ENCODE measurements around the gene VAV3. TPM values are rescaled to one million over a fixed set of nuclear protein-coding genes. Genes with fewer than 3 reads are reported as not detected.
A peak's percentile ranks its signal among the peaks of the same experiment; 100 is the strongest.

The VAV3 gene
- total and polyA plus RNA-seq, 9 of the 15 experiments (the other 6 are each of a cell fraction or from before 2014, with no cell fraction given): not detected

DNA sequence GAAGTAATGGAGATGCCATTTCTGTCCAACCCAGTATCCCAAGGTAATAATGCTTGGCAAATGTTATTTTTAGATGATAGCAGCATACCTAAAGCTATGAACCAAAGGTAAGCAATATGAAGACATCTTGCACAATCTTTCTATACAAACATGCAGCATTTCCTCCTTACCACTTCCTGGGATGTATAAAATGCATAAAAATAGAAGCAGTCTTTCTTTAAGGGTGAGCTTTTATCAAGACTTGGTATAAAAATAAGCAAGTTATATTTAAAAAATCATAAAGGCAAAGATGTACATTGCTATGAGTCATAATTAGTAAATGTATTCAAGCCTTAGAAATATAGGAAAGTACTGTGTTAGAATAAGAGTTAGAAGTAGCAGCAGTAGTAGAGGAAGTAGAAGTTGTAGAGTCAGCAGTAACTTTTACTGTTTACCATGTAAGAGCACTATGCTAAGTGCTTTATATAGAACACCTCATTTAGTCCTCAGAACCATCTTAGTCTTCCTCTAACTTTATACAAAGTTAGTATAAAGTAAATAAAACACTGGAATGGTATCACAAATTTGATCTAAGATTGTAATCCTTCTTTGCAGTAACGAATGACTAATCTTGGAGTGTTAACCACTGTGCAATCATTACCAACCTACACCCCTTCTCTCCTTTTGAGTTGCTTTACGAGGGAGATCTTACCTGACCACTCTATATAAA, 371.3 kb downstream of the VAV3 start:
- no peaks in the 10 kb centered on the region for H3K36me3 ChIP-seq (ENCODE audit: control insufficient read depth, insufficient read depth, low read length)
- no peak overlapping the region for H3K9ac ChIP-seq (ENCODE audit: insufficient read depth in 1 of 2, low read depth in 2 of 2, low read length in 2 of 2)
- intact Hi-C loops (cut with micrococcal nuclease) (no loop called here), in situ Hi-C loops (cut with MboI) (no loop called here)
- ChIA-PET CTCF (ENCODE audit: low intra/inter-chr PET ratio) (no interaction called here), POLR2A (no interaction called here)
- no peaks in the 10 kb centered on the region for H3K9me3 ChIP-seq (replicated peaks; ENCODE audit: control insufficient read depth, insufficient read depth, low read depth, low read length)
- ATAC-seq (no peak), FAIRE-seq (no peak), DNase-seq (ENCODE audit: extremely low read depth in 1 of 4, low spot score in 3 of 4) (no peak)
- WGBS (ENCODE audit: insufficient coverage, low coverage, missing lambda C conversion rate): 2% methylated on average over 2 of the region's 2 CpGs
- no peak overlapping the region for H3K4me2 ChIP-seq (ENCODE audit: insufficient read depth, low read length)
- H3K4me3 ChIP-seq: no peak overlapping the region
- H3K4me1 ChIP-seq (replicated peaks in 1 of 2; ENCODE audit: control insufficient read depth in 2 of 2, insufficient read depth in 2 of 2, low read length in 2 of 2): no peaks in the 10 kb centered on the region
- no peaks in the 10 kb centered on the region for H3K79me2 ChIP-seq (ENCODE audit: control insufficient read depth, insufficient read depth, low read length)
- no peak overlapping the region for H2AFZ ChIP-seq (ENCODE audit: low read depth, low read length)
- H4K20me1 ChIP-seq (replicated peaks; ENCODE audit: control insufficient read depth, insufficient read depth, low read length): no peaks in the 10 kb centered on the region
- no TSS peak for BruUV-seq (replicated peaks)
- H3K9me1 ChIP-seq (ENCODE audit: control insufficient read depth, insufficient read depth, low read length): no peaks in the 10 kb centered on the region
- H3K27me3 ChIP-seq (ENCODE audit: control insufficient read depth in 2 of 2, insufficient read depth in 2 of 2, low read length in 2 of 2): no peaks in the 10 kb centered on the region
- no peak overlapping the region for H3K27ac ChIP-seq (ENCODE audit: extremely low read depth, low read depth, low read length)
- TF ChIP-seq BACH1 (tag; IDR thresholded peaks at IDR 0.05) (no peak), ZNF316 (IDR thresholded peaks at IDR 0.05) (peak; percentile 8; the same call in 1 of the 2 replicates)

DNA sequence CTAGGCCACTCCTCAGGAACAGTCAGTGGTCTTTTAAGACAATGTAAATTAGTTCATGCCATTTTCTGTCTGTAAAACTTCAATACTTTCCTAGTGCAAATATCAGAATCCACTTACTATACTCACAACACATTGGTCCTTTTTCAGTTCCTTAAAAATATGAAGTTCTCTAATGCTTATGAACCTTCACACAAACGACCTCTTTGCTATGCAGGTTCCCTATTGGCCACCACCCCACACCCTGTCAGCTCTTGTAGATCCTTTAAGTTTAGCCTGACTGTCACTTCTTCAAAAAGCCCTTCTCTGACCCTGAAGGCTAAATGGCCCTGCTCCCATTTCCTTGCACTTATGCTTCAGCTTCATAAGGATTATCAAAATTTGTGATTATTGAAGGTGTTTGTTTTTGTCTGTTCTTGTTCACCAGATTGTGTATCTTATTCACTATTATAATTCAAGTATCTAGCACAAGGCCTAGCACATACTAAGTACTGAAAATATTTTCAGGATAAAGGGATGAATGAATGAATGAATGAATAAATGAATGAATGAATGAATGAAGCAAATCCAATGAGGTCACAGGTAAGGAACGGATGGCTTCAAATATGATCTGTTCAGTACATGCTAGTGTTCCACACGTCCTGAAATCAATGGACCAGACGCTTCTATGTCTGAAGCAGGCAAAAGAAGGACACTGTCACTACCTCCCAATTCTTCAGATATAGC, 373.9 kb downstream of the VAV3 start:
- ChIA-PET CTCF (ENCODE audit: low intra/inter-chr PET ratio) (interaction anchor here (0.5 kb wide), 1 partner anchor 19 kb away, joined by 3 read pairs; no protein-coding TSS in a partner anchor), POLR2A (no interaction called here)
- Histone ChIP-seq H3K79me2 (ENCODE audit: control insufficient read depth, insufficient read depth, low read length) (no peaks in the 10 kb centered on the region), H3K4me2 (ENCODE audit: insufficient read depth, low read length) (no peak overlapping the region), H3K9me1 (ENCODE audit: control insufficient read depth, insufficient read depth, low read length) (no peaks in the 10 kb centered on the region), H3K27ac (ENCODE audit: extremely low read depth, low read depth, low read length) (no peak overlapping the region), H3K9ac (ENCODE audit: insufficient read depth in 1 of 2, low read depth in 2 of 2, low read length in 2 of 2) (no peak overlapping the region), H2AFZ (ENCODE audit: low read depth, low read length) (no peak overlapping the region), H3K27me3 (ENCODE audit: control insufficient read depth in 2 of 2, insufficient read depth in 2 of 2, low read length in 2 of 2) (no peaks in the 10 kb centered on the region), H3K9me3 (replicated peaks; ENCODE audit: control insufficient read depth, insufficient read depth, low read depth, low read length) (no peaks in the 10 kb centered on the region; the same call in 1 of the 2 replicates), H3K4me1 (replicated peaks in 1 of 2; ENCODE audit: control insufficient read depth in 2 of 2, insufficient read depth in 2 of 2, low read length in 2 of 2) (no peaks in the 10 kb centered on the region), H4K20me1 (replicated peaks; ENCODE audit: control insufficient read depth, insufficient read depth, low read length) (no peaks in the 10 kb centered on the region), H3K36me3 (ENCODE audit: control insufficient read depth, insufficient read depth, low read length) (no peaks in the 10 kb centered on the region), H3K4me3 (no peak overlapping the region)
- intact Hi-C loops (cut with micrococcal nuclease) (no loop called here), in situ Hi-C loops (cut with MboI) (no loop called here)
- TF ChIP-seq FOXJ3 (CRISPR knock-in tag; IDR thresholded peaks at IDR 0.05) (no peak), SNRNP70 (optimal IDR thresholded peaks at IDR 0.05; ENCODE audit: low read depth, low read length) (no peak), ZNF24 (IDR thresholded peaks at IDR 0.05) (peak; percentile 55; the same call in 1 of the 2 replicates), CREM (IDR thresholded peaks at IDR 0.05; ENCODE audit: low read depth) (no peak), RBM22 (IDR thresholded peaks at IDR 0.05; ENCODE audit: low read depth, low read length, poor library complexity, severe bottlenecking) (no peak), E2F3 (CRISPR knock-in tag; IDR thresholded peaks at IDR 0.05) (no peak), XRCC4 (IDR thresholded peaks at IDR 0.05; ENCODE audit: extremely low read depth, insufficient read depth, insufficient read length) (no peak)
- TF ChIP-seq, protein P1, sequence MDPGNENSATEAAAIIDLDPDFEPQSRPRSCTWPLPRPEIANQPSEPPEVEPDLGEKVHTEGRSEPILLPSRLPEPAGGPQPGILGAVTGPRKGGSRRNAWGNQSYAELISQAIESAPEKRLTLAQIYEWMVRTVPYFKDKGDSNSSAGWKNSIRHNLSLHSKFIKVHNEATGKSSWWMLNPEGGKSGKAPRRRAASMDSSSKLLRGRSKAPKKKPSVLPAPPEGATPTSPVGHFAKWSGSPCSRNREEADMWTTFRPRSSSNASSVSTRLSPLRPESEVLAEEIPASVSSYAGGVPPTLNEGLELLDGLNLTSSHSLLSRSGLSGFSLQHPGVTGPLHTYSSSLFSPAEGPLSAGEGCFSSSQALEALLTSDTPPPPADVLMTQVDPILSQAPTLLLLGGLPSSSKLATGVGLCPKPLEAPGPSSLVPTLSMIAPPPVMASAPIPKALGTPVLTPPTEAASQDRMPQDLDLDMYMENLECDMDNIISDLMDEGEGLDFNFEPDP (CRISPR knock-in tag; IDR thresholded peaks at IDR 0.05): no peak
- DNase-seq (ENCODE audit: extremely low read depth in 1 of 4, low spot score in 3 of 4) (no peak), FAIRE-seq (no peak), ATAC-seq (no peak)
- 0% methylated on average over 4 of the region's 4 CpGs for WGBS (ENCODE audit: insufficient coverage, low coverage, missing lambda C conversion rate)
- no TSS peak for BruUV-seq (replicated peaks)
